ENCODE results near the gene EME2. TPM values are rescaled to one million over a fixed set of nuclear protein-coding genes. Genes with fewer than 3 reads are reported as not detected.

The EME2 gene
- total RNA-seq, 1 experiment from 2014 or later, result 36.3 TPM

DNA sequence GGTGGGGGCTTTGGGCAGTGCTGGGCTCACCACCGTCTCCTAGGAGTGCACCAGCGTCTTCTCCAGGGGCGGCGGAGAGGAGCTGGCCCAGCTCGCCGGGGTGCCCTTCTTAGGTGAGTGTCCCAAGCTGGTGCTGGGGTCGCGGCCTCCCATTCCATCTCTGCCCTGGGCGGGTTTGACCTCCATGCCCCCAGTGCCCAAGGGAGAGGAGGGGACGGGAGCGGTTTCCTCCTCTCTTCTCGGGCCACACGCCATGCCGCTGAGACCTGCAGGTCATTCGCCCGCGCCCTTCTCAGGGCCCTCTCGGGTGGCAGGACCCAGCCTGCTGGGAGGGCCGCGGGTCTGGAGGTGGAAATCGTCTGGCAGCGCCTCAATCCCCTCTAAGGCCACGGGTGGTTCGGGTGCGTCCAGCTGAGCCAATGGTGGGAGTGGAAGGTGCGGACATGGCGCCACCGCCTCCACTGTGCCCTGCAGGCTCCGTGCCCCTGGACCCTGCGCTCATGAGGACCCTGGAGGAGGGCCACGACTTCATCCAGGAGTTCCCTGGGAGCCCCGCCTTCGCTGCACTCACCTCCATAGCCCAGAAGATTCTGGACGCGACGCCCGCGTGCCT lies 15.6 kb downstream of the EME2 start:
- ChIA-PET POLR2A (no interaction called here), RAD21 (ENCODE audit: low non-redundant PET in 1 of 2, low total read pairs in 2 of 2, uncharacterized antibody in 2 of 2, unreplicated experiment in 2 of 2) (no interaction called here), CTCF (no interaction called here)
- no peaks in the 10 kb centered on the region for H4K20me1 ChIP-seq (ENCODE audit: insufficient read depth)
- H3K4me2 ChIP-seq (ENCODE audit: low read length), result no peak overlapping the region
- H3K27ac ChIP-seq (ENCODE audit: low read depth, low read length), result no peak overlapping the region
- H3K4me3 ChIP-seq (replicated peaks in 1 of 2; ENCODE audit: low read depth in 1 of 2, low read length in 2 of 2), result no peak overlapping the region
- no peaks in the 10 kb centered on the region for H3K27me3 ChIP-seq (ENCODE audit: insufficient read depth, low read length)
- H2AFZ ChIP-seq (ENCODE audit: low read depth, low read length, poor library complexity, severe bottlenecking), result no peak overlapping the region
- peaks cover 0 to 5% of the 10 kb centered on the region in 2 experiments; a peak in 2 of 4 replicates for H3K36me3 ChIP-seq (ENCODE audit: control insufficient read depth in 1 of 2, insufficient read depth in 2 of 2, low read length in 2 of 2)
- intact Hi-C loops (cut with micrococcal nuclease), result no loop called here
- no peaks in the 10 kb centered on the region for H3K9me3 ChIP-seq (ENCODE audit: control insufficient read depth in 1 of 2, insufficient read depth in 1 of 2, low read depth in 1 of 2, low read length in 2 of 2)
- H3K79me2 ChIP-seq (ENCODE audit: insufficient read depth, low read length), result peaks cover 44% of the 10 kb centered on the region
- H3K9me2 ChIP-seq (ENCODE audit: insufficient read depth), result no peaks in the 10 kb centered on the region
- TF ChIP-seq, protein P1, sequence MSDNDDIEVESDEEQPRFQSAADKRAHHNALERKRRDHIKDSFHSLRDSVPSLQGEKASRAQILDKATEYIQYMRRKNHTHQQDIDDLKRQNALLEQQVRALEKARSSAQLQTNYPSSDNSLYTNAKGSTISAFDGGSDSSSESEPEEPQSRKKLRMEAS (IDR thresholded peaks at IDR 0.05), result no peak
- TF ChIP-seq TCF7L2 (IDR thresholded peaks at IDR 0.05; ENCODE audit: borderline replicate concordance, extremely low read depth, insufficient read depth, insufficient read length) (no peak), JUND (IDR thresholded peaks at IDR 0.05) (no peak), EZH2 (IDR thresholded peaks at IDR 0.05) (no peak), FOSL1 (IDR thresholded peaks at IDR 0.05; ENCODE audit: low read depth) (no peak), SP1 (IDR thresholded peaks at IDR 0.05; ENCODE audit: low read depth) (no peak), YY1 (IDR thresholded peaks at IDR 0.05; ENCODE audit: extremely low read depth, insufficient replicate concordance, low read depth, low read length) (no peak), CEBPB (IDR thresholded peaks at IDR 0.05; ENCODE audit: low read depth) (no peak), POLR2AphosphoS5 (IDR thresholded peaks at IDR 0.05; ENCODE audit: low read depth, low read length) (no peak), ZNF274 (IDR thresholded peaks at IDR 0.05; ENCODE audit: low read depth, low read length) (no peak), EGR1 (IDR thresholded peaks at IDR 0.05; ENCODE audit: low read depth) (no peak), POLR2A (IDR thresholded peaks at IDR 0.05; ENCODE audit: borderline replicate concordance, extremely low read depth, insufficient read depth, insufficient read length) (no peak), SIN3A (IDR thresholded peaks at IDR 0.05; ENCODE audit: low read depth) (no peak)
- TF ChIP-seq, protein P2, sequence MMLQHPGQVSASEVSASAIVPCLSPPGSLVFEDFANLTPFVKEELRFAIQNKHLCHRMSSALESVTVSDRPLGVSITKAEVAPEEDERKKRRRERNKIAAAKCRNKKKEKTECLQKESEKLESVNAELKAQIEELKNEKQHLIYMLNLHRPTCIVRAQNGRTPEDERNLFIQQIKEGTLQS (IDR thresholded peaks at IDR 0.05), result no peak
- TF ChIP-seq, protein P3, sequence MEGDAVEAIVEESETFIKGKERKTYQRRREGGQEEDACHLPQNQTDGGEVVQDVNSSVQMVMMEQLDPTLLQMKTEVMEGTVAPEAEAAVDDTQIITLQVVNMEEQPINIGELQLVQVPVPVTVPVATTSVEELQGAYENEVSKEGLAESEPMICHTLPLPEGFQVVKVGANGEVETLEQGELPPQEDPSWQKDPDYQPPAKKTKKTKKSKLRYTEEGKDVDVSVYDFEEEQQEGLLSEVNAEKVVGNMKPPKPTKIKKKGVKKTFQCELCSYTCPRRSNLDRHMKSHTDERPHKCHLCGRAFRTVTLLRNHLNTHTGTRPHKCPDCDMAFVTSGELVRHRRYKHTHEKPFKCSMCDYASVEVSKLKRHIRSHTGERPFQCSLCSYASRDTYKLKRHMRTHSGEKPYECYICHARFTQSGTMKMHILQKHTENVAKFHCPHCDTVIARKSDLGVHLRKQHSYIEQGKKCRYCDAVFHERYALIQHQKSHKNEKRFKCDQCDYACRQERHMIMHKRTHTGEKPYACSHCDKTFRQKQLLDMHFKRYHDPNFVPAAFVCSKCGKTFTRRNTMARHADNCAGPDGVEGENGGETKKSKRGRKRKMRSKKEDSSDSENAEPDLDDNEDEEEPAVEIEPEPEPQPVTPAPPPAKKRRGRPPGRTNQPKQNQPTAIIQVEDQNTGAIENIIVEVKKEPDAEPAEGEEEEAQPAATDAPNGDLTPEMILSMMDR (IDR thresholded peaks at IDR 0.05 in 2 of 3, conservative IDR thresholded peaks at IDR 0.05 in 1 of 3; ENCODE audit: borderline replicate concordance in 1 of 3, insufficient read depth in 1 of 3, low read depth in 2 of 3, low read length in 2 of 3), result no peak
- TF ChIP-seq, protein P4, sequence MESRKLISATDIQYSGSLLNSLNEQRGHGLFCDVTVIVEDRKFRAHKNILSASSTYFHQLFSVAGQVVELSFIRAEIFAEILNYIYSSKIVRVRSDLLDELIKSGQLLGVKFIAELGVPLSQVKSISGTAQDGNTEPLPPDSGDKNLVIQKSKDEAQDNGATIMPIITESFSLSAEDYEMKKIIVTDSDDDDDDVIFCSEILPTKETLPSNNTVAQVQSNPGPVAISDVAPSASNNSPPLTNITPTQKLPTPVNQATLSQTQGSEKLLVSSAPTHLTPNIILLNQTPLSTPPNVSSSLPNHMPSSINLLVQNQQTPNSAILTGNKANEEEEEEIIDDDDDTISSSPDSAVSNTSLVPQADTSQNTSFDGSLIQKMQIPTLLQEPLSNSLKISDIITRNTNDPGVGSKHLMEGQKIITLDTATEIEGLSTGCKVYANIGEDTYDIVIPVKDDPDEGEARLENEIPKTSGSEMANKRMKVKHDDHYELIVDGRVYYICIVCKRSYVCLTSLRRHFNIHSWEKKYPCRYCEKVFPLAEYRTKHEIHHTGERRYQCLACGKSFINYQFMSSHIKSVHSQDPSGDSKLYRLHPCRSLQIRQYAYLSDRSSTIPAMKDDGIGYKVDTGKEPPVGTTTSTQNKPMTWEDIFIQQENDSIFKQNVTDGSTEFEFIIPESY (IDR thresholded peaks at IDR 0.05; ENCODE audit: extremely low read depth, insufficient replicate concordance, low read length), result no peak
- no peak for DNase-seq (ENCODE audit: low read depth, low spot score)
- no peak for ATAC-seq
- BruUV-seq (replicated peaks), result no TSS peak
- H3K4me1 ChIP-seq (ENCODE audit: control insufficient read depth in 1 of 2, insufficient read depth in 2 of 2, low read length in 2 of 2), result peaks cover 0 to 6% of the 10 kb centered on the region in 2 experiments; a peak in 2 of 4 replicates
- no peak overlapping the region for H3K9ac ChIP-seq (ENCODE audit: low read length)
